ENCODE data around the gene ACSL6.

ACSL6 gene

GRCh38 chr5:132016721-132017250, 5.3 kb upstream of the ACSL6 start:
- no peak for DNase-seq (ENCODE audit: low read depth)

DNA sequence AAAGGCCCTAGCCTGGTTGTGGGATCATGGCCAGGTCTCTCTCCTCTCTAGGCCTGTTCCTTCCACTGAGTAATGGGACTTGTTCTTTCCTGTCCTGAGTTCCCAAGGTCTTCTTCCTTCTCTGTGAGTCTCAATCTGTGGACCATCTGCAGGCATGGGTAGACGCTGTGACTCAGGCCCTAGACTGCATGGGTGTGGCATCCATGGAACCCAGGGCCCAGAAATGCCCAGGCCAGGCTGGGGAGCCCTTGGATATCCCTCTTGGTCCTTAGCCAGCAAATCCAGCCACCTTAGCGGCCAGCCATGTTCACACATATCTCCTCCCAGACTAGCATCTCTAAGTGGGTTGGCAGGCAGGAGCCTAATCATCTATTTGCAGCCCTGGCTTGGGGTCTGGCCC, 2.3 kb upstream of the ACSL6 start:
- DNase-seq (ENCODE audit: low read depth): no peak

GRCh38 chr5:132013006-132013689, 1.7 kb upstream of the ACSL6 start:
- DNase-seq (ENCODE audit: low read depth): no peak

DNA sequence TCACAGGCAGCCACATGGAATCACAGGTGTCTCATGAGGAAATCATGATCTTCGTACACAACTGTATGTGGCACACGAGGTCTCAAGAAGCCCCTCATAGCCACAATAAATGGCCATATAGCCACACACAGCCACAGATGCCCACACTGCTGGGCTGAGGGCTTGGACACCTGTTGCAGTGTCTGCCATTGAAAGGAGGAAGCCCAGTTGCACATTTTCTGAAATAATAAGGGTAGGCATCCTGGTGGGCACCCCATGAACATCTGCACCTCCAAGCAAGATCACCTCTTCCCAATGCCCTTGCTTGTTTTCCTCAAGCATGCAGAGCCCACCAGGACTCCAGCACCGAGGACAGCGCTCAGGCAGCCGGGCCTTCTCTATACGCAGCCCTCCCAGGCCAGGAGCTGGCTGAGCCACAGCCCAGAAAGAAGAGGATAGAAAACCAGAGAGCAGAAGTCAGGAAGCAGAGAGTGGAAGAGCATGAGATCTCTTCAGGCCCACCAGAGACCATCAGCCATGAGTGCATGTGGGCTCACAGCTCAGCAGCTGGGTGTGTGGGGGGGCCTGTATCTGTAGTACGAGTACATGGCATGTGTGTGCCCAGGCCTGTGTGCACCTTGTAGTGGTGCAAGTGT, 1.0 kb upstream of the ACSL6 start:
- no peak for DNase-seq (ENCODE audit: low read depth)

GRCh38 chr5:132010989-132011621, 353 bp downstream of the ACSL6 start:
- no peak for DNase-seq (ENCODE audit: low read depth)

- no peak for DNase-seq (ENCODE audit: low read depth)
Measured at GRCh38 chr5:132010645-132010988, 841 bp downstream of the ACSL6 start.

DNA sequence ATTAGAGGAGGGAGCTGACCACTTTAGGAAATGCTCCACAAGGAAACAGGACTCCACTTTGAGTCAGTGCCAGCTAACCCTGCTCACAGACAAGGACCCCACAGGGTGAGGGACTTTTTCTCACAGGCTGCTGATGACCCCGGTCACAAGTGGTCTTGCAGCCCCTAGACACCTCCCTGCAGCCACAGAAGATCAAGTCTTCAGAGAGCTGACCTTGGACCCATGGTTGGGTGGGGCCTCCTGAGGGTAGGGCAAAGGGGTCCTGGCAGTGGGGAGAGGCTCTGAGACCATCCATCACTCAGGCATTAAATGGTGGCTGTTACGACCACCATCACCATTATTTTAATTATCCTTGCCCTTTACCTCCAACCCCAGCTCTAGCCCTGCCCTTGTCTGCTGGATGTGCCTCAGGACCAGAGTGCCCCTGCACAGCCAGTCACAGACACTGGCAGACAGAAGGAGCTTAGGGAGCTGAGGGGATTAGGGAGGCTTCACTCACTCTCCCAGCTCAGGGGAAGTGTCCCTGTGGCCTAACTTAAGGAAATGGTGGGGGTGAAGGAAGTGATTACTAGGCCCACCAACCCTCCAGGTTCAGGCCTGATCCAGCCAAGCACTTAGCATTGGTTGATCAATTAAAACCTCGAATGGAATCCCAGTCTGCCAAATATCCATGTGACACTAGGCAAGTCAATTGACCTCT, 1.6 kb downstream of the ACSL6 start:
- DNase-seq (ENCODE audit: low read depth): no peak

- no peak for DNase-seq (ENCODE audit: low read depth)
Measured at GRCh38 chr5:132008961-132009680, 2.3 kb downstream of the ACSL6 start.

- no peak for DNase-seq (ENCODE audit: low read depth)
Measured at GRCh38 chr5:132008163-132008473, 3.3 kb downstream of the ACSL6 start.

DNA sequence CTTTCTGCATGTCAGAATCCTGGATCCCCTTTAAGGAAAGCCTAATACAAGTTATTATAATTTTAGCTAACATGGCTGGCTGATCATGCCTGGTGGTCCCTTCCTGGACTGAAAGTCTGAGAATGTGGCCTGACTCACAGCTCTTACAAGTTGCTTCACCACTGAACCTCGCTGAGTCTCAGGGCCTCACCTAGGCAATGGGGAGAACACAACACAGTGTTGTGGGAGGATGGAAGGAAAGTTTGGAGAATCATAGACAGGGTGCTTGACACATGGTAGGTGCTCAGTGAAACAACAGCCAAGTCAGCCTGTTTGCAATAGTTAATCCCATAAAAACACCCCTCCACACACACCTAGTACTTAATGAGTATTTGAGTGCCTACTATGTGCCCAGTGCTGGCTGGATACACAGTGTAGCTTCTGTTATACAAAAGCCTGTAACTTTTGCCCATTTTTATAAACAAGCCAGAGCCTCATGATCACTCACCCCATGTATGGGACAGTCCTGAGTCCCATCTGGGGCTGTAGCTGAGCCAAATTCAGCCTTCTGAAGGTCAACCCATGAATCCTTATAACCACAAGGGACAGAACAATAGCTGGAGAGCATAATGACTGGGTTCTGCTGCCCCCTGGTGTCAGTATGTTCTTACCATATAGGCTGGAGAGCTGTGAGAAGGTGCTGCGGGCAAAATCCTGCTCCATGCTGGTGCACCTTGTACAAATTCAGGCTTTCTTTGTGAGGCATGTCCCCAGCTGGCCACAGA, 3.9 kb downstream of the ACSL6 start:
- DNase-seq (ENCODE audit: low read depth): peak; percentile 58

GRCh38 chr5:132006331-132007120, 4.9 kb downstream of the ACSL6 start:
- DNase-seq (ENCODE audit: low read depth): no peak

- DNase-seq (ENCODE audit: low read depth): no peak
Measured at GRCh38 chr5:132005591-132005990, 5.9 kb downstream of the ACSL6 start.

DNA sequence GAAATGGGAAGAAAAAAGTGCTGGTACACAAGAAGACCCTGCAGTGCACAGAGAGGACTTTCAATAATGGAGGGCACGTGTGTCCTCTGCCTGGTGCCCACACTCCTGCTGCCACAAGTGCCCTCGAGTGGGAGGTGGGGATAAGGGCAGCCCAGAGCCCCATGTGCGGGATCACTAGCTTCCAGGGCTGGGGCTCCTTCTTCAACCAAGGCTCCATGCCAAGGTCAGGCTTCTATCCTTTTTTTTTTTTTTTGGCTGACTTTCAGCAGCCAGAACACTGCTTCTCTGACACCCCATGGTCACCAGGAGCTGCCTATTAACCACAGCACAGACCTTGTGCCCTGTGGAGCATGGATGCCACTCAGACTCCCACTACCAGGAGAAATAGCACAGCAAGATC, 7.5 kb downstream of the ACSL6 start:
- no peak for DNase-seq (ENCODE audit: low read depth)

GRCh38 chr5:132003170-132003744, 8.2 kb downstream of the ACSL6 start:
- DNase-seq (ENCODE audit: low read depth): no peak

DNA sequence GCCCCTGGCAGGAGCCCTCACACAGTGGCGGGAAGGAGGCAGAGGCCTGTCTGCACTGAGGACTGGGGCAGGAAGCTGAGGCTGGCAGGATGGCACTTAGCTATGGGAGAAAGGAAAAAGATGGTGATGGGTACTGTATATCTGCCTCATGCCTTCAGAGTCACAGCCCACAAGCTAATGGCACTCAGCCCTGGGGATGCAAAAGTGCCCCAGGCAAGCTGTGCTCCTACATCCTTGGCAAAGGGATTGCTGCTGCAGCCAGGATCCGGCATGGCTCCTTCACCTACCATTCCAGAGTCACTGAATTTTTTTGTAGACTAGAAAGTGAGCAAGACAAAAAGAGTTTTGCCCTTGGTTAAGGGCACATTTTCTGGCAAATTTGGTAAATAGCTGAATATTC, 8.7 kb downstream of the ACSL6 start:
- no peak for DNase-seq (ENCODE audit: low read depth)

DNA sequence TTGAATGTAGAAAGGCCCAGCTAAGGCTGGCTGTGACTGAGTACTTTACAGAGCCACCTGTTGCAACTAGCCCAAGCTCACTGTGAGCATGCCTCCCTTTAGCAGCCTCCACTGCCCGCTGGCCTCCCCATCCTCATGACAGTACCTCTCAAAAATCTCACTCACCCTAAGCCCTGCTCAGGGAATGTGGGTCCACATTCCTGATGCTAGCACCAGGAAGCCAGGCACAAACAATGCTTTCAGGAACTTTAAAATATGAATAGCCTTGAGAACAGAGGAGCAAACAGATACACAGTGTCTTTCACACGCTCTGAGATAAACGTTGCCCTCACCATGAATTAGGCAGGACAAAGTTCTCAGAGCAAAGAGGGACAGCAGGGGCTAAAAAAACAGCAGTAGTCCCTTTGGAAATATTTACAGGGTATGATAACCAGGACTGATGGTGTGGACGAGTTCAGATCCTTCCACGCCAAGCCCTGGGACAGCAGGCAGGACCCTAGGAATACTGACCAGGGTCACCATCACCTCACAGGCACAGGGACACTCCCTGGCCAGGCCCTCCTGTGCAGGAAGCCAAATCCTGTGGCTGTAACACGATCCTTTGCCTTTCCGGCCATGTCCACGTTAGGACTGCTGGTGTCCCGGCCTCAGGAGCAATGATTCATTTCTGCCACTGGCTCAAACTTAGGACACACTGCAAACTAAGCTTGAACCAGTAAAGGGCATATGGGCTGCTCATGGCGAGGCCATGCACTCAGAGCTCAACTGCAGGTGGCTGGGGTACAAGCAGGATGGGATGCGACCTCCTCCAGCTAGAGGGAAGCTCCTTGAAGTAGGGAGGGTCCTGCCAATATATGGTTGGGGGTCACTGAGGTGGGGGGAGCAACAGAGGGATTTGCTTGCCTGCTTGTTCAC, 9.6 kb downstream of the ACSL6 start:
- no peak for DNase-seq (ENCODE audit: low read depth)

DNA sequence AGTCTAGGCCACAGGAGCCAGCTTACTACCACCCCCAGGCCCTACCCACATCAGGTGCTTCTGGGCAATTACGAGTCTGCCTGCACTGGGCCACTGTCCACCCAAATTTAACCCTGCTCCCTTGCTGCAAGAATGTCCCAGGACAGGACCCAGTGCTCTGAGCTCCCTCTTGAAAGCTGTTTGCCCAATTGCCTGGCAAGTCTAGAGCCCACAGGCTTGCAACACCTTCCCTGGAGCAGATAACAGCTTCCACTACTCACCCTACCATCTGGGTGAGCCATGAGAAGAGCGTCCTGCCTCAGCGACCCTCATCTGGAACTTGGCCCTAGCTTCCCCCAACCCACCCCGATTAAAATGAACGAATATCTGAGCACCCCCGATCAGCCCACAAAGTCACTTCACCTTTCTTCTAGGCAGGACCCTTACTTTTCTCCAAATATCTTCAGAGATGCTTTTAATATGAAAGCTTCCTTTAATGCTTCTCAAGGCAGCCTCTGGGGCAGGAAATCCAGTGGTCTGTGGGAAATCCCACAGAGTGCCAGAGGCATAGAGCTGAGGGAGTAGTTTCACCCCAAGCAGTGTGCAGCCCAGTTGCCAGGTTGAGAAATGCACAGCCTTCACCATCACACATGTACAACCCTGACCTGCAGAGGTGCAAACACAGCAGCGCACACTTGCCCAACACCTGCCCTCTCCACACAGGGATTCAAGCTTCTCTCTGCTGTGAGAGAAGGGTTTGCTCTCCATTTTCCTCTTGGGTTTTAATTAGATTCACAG, 10.6 kb downstream of the ACSL6 start:
- no peak for DNase-seq (ENCODE audit: low read depth)

DNA sequence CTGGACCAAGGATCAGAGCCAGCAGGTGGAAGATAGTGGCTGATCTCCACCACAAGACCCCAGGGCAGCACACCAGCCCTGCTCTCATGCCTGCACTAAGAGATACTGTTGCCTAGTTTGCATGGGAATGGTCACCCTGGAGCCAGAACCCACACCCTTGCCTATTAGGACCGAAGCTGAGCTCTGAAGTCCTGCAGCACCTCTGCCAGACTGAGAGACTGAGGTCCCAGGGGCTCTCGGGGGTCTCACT, 11.3 kb downstream of the ACSL6 start:
- no peak for DNase-seq (ENCODE audit: low read depth)

All from stimulated activated CD8-positive, alpha-beta memory T cell treated with anti-CD3 and anti-CD28 coated beads, Interleukin-4, amount 100 ng/mL, for 24 hours (primary cell).